Stimulated activated CD4-positive, alpha-beta T cell treated with anti-CD3 and anti-CD28 coated beads, Interleukin-4, amount 100 ng/mL, for 4 hours (primary cell): ENCODE results near the gene FGF11.
"Not testable (repeated sequence)": the region's sequence is repeated elsewhere in the genome, so short reads cannot be mapped to it uniquely, and the experiment has no call there.

Experiments
- DNase-seq, 2 experiments: peaks; one replicate each; pipeline ENCODE4 v3.0.0-alpha.2; 2020

The FGF11 gene

DNA sequence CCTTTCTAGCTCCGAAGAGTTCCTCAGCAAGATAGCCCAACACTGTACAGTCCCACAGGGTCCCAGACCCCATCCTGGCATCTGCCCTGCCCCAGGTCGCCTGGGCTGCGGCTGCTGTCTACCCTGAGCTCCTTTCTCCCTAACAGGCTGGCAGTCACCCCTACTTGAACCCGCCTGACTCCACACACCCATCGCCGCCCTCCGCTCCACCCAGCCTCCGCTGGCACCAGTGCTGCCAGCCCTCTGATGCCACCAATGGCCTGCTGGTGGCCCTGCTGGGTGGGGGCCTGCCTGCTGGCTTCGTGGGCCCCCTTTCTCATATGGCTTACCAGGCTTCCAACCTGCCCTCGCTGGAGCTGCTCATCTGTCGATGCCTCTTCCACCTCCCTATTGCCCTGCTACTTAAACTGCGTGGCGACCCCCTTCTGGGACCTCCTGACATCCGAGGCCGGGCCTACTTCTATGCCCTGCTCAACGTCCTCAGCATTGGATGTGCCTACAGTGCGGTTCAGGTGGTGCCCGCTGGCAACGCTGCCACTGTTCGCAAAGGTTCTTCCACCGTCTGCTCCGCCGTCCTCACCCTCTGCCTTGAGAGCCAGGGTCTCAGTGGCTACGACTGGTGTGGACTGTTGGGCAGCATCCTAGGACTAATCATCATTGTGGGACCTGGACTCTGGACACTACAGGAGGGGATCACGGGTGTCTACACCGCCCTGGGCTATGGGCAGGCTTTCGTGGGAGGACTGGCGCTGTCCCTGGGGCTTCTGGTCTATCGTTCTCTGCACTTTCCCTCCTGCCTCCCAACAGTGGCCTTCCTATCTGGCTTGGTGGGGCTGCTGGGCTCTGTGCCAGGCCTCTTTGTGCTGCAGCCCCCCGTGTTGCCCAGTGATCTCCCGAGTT is 42.8 kb downstream of the FGF11 start:
- DNase-seq = not testable (repeated sequence)

GRCh38 chr17:7482742-7483088 is 43.4 kb downstream of the FGF11 start:
- not testable (repeated sequence) for DNase-seq

DNA sequence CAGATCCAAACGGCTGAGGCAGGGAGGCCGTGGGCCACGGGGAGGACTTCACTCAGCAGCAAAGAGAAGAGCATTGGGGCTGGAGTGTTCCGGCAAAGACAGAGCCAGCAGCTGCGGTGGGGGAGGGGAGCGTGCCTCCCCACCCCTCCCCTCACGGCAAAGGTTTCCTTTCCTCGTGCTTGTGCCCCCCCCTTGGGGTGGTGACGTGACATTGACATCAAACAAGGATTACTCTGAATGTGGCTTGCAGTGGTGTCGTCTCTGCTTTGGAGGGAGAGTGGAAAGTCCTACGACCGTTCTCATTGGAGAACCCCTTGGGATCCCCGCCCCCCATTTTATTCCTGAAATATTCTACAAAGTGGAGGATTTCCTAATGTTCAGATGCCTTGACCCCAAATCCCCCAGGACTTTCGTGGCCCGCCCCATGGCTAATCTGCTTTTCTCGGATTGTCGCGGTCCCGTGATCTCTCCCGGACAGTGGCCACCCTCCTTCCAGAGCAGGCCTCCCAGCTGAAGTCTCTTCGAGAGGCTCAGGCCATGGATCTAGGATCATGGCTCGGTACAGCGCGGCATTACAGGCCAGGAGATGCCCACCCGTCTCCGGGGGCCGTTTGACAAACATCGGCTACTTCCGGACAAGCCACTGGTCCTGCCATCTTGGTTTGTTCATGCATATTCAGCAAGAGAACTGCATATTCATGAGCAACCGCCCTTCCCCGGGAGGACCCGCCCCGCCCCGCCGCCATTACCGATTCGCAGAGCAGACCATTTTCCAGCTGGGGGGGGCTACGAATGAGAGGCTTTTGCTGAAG is 44.1 kb downstream of the FGF11 start:
- DNase-seq = peak; percentile 86 to 92

DNA sequence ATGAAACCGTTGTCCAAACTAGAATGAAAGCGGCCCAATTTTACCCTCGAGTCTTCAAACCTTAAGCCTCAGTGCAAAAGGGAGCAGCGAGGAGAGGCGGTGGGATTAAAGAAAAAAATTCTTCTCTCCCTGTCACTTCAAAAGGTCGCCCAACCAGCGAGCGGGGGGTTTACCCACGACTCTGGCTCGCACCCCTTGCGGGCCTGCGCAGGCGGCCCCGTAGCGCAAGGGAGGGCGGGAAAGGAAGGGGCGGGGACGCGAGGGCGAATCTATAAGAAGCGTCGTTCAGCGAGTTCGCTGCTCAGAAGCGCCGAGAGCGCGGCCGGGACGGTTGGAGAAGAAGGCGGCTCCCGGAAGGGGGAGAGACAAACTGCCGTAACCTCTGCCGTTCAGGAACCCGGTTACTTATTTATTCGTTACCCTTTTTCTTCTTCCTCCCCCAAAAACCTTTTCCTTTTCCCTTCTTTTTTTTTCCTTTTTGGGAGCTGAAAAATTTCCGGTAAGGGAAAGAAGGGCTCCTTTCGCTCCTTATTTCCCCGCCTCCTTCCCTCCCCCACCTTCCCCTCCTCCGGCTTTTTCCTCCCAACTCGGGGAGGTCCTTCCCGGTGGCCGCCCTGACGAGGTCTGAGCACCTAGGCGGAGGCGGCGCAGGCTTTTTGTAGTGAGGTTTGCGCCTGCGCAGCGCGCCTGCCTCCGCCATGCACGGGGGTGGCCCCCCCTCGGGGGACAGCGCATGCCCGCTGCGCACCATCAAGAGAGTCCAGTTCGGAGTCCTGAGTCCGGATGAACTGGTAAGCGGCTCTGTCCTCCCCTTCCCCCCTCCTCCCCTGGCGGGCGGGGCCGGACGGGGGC is 45.0 kb downstream of the FGF11 start, which contains the start of gene POLR2A:
Gene POLR2A, plus strand, starts transcription at position 300 of the 852 bp plus-strand sequence.
- DNase-seq = peak; percentile 97 to 98

DNA sequence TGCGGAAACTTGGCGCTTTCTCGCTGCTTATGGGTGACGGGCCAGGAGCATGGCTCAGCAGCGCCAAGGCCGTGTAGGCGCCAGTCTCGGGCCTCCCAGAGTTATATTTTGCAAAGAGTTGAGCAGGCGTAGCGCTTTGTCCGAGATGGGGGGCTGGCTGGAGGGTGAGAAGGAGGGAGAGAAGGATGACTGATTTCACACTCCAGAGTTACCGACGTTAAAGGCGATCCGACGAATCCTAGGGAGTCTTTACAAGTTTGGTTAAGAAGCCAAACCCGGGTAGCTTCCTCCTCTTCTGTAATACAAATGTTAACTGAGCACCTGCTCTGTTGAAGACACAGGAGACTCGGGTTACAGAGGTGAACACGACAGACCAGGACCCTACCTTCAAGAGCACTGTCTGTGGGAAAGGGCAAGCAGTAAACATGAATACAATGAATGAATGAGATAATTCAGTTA is 45.6 kb downstream of the FGF11 start:
- no peak for DNase-seq

GRCh38 chr17:7486181-7486580 is 46.9 kb downstream of the FGF11 start:
- no peak for DNase-seq

DNA sequence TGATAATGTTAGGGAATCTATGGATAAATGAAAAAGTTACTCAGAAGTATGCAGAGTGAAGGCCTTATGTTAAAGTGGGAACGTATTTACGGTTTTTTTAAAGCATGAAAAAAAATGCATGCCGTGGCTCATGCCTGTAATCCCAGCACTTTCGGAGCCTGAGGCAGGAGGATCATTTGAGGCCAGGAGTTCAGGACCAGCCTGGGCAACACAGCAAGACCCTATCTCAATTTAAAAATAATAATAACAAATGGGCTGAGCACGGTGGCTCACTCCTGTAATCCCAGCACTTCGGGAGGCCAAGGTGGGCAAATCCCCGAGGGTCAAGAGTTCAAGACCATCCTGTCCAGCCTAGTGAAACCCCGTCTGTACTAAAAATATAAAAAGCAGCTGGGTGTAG is 50.8 kb downstream of the FGF11 start:
- no peak for DNase-seq

GRCh38 chr17:7491583-7491982 is 52.3 kb downstream of the FGF11 start:
- DNase-seq = no peak

- DNase-seq = no peak
Measured at GRCh38 chr17:7493941-7494340, 54.6 kb downstream of the FGF11 start.
